ENCODE results near the gene TAGLN2.

Gene TAGLN2

GRCh38 chr1:159877695-159878444 lies 47.4 kb downstream of the TAGLN2 start:
- no peak for DNase-seq

GRCh38 chr1:159873530-159874143 lies 51.7 kb downstream of the TAGLN2 start:
- DNase-seq, result no peak

GRCh38 chr1:159872891-159873290 lies 52.4 kb downstream of the TAGLN2 start:
- DNase-seq, result no peak

DNA sequence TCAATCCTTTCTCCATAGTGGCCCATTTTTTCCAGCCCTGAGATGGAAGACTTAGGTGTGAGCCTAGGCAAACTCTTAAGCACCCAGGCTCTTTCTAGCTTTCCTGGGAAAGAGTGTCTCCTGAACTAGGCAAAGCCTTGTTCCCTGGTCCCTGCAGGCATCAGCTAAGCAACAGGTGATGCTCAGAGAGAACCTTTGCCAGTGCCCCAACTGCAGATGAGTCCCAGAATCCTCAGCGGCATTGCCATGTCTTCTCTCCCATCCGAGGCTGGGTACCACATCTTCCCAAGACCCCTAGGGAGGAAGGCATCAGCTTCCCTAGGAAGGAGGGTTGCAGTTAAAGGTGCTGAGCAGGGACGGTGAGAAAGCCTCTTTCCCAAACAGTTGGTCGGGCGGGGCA lies 54.6 kb downstream of the TAGLN2 start:
- no peak for DNase-seq

- no peak for DNase-seq
These were observed 55.7 kb downstream of the TAGLN2 start for GRCh38 chr1:159869607-159870006.

DNA sequence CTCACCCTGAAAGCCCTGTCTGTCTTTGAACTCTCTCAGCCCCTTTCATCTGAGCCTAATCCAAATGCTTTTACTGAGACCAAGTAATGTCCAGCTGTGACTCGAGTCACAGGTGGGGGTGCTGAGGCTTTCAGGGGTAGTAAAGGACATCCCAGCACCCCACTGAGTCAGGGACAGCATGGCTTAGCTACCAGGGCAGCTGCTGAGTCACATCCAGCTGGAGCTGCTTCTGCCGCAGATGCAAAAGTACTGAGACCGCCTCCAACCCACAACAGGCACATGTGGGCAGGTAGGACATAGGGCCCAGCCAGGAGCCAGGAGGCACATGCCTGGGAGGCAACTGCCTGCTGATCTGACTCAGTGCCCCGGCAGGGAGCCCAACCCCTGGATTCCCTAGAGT lies 56.1 kb downstream of the TAGLN2 start:
- no peak for DNase-seq

- DNase-seq, result no peak
These were observed 56.5 kb downstream of the TAGLN2 start for GRCh38 chr1:159868766-159869165.
